ENCODE measurements around the gene SLC19A2.

DNA sequence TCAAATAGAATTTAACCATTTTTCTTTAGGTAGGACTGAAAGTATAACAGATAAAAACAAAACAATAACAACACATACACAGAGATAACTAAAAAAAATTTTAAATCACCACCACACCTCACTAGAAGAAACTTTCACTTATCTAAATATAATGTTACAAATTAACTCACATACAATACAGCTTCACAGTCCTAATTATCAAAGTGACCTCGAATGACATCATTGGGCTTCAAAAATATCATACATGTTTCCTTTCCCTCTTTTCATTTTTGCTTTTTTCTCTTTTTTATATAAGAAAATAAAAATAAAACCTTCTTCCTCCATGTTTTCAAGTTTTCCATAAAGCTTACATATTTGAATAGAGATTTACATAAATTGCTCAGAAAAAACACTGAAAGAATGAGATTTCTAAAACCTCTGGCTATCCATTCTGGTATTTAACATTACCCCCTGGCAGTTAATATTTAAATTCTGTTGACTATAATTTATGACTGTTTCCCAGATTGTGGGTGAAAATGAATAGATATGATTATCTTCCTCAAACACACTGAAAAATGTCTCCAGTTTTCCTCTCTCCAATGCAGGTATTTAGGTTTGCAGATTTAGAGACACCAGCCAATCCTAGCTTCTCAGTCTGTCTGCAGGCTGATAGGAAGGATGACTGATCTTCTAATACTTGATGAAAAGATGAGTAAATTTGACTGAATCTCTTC lies 40.5 kb upstream of the SLC19A2 start:
- TF ChIP-seq, protein P1, sequence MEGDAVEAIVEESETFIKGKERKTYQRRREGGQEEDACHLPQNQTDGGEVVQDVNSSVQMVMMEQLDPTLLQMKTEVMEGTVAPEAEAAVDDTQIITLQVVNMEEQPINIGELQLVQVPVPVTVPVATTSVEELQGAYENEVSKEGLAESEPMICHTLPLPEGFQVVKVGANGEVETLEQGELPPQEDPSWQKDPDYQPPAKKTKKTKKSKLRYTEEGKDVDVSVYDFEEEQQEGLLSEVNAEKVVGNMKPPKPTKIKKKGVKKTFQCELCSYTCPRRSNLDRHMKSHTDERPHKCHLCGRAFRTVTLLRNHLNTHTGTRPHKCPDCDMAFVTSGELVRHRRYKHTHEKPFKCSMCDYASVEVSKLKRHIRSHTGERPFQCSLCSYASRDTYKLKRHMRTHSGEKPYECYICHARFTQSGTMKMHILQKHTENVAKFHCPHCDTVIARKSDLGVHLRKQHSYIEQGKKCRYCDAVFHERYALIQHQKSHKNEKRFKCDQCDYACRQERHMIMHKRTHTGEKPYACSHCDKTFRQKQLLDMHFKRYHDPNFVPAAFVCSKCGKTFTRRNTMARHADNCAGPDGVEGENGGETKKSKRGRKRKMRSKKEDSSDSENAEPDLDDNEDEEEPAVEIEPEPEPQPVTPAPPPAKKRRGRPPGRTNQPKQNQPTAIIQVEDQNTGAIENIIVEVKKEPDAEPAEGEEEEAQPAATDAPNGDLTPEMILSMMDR (IDR thresholded peaks at IDR 0.05): no peak
- TF ChIP-seq, protein P2, sequence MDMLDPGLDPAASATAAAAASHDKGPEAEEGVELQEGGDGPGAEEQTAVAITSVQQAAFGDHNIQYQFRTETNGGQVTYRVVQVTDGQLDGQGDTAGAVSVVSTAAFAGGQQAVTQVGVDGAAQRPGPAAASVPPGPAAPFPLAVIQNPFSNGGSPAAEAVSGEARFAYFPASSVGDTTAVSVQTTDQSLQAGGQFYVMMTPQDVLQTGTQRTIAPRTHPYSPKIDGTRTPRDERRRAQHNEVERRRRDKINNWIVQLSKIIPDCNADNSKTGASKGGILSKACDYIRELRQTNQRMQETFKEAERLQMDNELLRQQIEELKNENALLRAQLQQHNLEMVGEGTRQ (IDR thresholded peaks at IDR 0.05; ENCODE audit: borderline replicate concordance, low read depth, low read length): no peak
- TF ChIP-seq EZH2phosphoT487 (IDR thresholded peaks at IDR 0.05; ENCODE audit: borderline replicate concordance, low read depth) (no peak), POLR2AphosphoS5 (IDR thresholded peaks at IDR 0.05; ENCODE audit: low read depth, low read length) (no peak), JUND (IDR thresholded peaks at IDR 0.05) (no peak), RXRA (IDR thresholded peaks at IDR 0.05; ENCODE audit: borderline replicate concordance, low read depth) (no peak), NFIC (IDR thresholded peaks at IDR 0.05; ENCODE audit: borderline replicate concordance) (no peak), FOXJ3 (CRISPR knock-in tag; IDR thresholded peaks at IDR 0.05) (no peak), TAF1 (IDR thresholded peaks at IDR 0.05; ENCODE audit: borderline replicate concordance, low read depth, low read length) (no peak), YY1 (IDR thresholded peaks at IDR 0.05; ENCODE audit: low read depth) (no peak), SIN3A (IDR thresholded peaks at IDR 0.05; ENCODE audit: borderline replicate concordance, low read depth, low read length) (no peak), EP300 (IDR thresholded peaks at IDR 0.05; ENCODE audit: borderline replicate concordance in 1 of 2, low read depth in 1 of 2, low read length in 1 of 2) (no peak)
- TF ChIP-seq, protein P3, sequence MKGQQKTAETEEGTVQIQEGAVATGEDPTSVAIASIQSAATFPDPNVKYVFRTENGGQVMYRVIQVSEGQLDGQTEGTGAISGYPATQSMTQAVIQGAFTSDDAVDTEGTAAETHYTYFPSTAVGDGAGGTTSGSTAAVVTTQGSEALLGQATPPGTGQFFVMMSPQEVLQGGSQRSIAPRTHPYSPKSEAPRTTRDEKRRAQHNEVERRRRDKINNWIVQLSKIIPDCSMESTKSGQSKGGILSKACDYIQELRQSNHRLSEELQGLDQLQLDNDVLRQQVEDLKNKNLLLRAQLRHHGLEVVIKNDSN (IDR thresholded peaks at IDR 0.05; ENCODE audit: borderline replicate concordance, low read depth): no peak
- TF ChIP-seq, protein P4, sequence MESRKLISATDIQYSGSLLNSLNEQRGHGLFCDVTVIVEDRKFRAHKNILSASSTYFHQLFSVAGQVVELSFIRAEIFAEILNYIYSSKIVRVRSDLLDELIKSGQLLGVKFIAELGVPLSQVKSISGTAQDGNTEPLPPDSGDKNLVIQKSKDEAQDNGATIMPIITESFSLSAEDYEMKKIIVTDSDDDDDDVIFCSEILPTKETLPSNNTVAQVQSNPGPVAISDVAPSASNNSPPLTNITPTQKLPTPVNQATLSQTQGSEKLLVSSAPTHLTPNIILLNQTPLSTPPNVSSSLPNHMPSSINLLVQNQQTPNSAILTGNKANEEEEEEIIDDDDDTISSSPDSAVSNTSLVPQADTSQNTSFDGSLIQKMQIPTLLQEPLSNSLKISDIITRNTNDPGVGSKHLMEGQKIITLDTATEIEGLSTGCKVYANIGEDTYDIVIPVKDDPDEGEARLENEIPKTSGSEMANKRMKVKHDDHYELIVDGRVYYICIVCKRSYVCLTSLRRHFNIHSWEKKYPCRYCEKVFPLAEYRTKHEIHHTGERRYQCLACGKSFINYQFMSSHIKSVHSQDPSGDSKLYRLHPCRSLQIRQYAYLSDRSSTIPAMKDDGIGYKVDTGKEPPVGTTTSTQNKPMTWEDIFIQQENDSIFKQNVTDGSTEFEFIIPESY (IDR thresholded peaks at IDR 0.05; ENCODE audit: borderline replicate concordance, low read depth): no peak

Data from SK-N-SH (cell line).